Astrocyte of the spinal cord (primary cell): ENCODE measurements around the gene IQCF5.
"Not testable (repeated sequence)": the region's sequence is repeated elsewhere in the genome, so short reads cannot be mapped to it uniquely, and the experiment has no call there.

Source experiments
- DNase-seq: peaks from one replicate; pipeline ENCODE4 v3.0.0; 2011; ENCODE audit warnings: low read depth, low spot score
- H3K4me3 ChIP-seq: 2 replicates; pipeline ENCODE4 v1.5.1; 2011; ENCODE audit warnings: low read depth, mild to moderate bottlenecking, low read length, moderate library complexity
- in situ Hi-C: cut with HindIII; loops from 2 replicates; pipeline ENCODE4 v1.10.0; 2017; ENCODE audit warnings: low sequenced_read_pairs
- TF ChIP-seq, protein P1 (sequence below): IDR thresholded peaks from 2 replicates; pipeline ENCODE4 v1.5.1; 2012; ENCODE audit warnings: low read depth, mild to moderate bottlenecking, low read length, inconsistent platforms

The IQCF5 gene

DNA sequence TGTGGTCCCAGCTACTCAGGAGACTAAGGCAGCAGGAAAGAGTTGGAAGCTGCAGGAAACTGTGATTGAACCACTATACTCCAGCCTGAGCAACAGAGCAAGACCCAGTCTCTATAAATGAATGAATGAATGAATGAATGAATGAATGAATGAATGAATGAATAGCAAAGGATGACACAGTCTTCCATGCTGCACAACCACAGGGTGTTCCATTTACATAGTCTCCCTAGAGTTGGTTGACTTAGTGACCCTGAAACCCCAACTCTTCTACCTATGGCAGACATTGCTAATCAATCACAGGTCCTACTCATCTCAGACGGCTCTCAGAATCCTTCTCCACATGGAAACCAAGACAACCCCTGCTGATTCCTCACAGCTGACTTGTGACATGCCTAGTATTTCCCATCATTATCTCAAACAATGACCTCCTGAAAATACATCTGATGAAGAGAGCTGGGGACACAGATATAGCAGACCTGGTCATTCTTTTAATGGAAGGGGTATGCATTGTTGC, 2.1 kb downstream of the IQCF5 start:
- no peak overlapping the region for H3K4me3 ChIP-seq
- TF ChIP-seq, protein P1, sequence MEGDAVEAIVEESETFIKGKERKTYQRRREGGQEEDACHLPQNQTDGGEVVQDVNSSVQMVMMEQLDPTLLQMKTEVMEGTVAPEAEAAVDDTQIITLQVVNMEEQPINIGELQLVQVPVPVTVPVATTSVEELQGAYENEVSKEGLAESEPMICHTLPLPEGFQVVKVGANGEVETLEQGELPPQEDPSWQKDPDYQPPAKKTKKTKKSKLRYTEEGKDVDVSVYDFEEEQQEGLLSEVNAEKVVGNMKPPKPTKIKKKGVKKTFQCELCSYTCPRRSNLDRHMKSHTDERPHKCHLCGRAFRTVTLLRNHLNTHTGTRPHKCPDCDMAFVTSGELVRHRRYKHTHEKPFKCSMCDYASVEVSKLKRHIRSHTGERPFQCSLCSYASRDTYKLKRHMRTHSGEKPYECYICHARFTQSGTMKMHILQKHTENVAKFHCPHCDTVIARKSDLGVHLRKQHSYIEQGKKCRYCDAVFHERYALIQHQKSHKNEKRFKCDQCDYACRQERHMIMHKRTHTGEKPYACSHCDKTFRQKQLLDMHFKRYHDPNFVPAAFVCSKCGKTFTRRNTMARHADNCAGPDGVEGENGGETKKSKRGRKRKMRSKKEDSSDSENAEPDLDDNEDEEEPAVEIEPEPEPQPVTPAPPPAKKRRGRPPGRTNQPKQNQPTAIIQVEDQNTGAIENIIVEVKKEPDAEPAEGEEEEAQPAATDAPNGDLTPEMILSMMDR: no peak
- in situ Hi-C loops: no loop called here
- no peak for DNase-seq

DNA sequence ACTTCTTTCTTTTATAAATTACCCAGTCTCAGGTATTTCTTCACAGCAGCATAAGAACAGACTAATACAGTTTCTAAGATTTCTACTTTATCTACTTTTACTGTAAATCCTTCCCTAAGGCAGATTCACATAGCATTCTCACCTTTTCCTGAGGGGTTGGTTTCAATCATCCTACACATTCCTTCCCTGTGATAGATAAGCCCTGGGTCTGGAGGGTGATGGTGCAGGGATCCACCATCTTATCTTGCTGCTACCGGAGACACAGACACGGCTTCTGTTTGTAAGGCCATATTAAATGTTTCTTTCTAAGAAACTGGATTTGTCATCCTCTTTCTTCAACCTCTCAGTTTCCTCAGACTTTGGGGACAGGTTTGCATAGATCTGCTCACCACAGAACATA, 6.1 kb downstream of the IQCF5 start:
- in situ Hi-C loops: no loop called here
- TF ChIP-seq, protein P1: no peak
- DNase-seq: no peak
- H3K4me3 ChIP-seq: no peak overlapping the region

DNA sequence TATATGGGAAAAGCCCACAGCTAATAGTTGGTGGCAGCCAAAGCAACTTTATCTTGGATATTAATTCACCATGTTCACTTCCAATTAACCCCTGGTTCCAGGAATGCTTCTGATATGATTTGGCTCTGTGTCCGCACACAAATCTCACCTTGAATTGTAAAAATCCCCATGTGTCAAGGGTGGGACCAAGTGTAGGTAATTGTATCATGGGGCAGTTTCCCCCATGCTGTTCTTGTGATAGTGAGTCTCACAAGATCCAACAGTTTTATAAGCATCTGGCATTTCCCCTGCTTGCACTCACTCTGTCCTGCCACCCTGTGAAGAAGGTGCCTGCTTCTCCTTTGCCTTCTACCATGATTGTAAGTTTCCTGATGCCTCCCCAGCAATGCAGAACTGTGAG, 6.5 kb downstream of the IQCF5 start:
- H3K4me3 ChIP-seq, DNase-seq, in situ Hi-C loops: not testable (repeated sequence)

DNA sequence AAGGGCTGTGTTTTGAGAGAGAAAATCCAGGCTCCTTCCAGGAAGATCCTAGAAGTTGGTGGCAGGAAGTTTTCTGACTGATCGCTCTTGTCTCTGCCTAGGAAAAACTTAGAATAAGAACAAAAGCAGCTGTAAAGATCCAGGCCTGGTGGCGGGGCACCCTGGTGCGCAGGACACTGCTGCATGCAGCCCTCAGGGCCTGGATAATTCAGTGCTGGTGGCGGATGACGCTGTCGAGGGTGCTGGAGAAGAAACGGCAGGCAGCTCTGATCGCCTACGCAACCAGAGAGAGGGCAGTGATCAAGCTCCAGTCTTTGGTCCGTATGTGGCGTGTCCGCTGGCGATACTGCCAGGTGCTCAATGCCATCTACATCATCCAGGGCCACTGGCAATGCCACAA, 12.5 kb downstream of the IQCF5 start:
- no peak for DNase-seq
- H3K4me3 ChIP-seq: no peak overlapping the region
- TF ChIP-seq, protein P1: no peak
- in situ Hi-C loops: no loop called here

DNA sequence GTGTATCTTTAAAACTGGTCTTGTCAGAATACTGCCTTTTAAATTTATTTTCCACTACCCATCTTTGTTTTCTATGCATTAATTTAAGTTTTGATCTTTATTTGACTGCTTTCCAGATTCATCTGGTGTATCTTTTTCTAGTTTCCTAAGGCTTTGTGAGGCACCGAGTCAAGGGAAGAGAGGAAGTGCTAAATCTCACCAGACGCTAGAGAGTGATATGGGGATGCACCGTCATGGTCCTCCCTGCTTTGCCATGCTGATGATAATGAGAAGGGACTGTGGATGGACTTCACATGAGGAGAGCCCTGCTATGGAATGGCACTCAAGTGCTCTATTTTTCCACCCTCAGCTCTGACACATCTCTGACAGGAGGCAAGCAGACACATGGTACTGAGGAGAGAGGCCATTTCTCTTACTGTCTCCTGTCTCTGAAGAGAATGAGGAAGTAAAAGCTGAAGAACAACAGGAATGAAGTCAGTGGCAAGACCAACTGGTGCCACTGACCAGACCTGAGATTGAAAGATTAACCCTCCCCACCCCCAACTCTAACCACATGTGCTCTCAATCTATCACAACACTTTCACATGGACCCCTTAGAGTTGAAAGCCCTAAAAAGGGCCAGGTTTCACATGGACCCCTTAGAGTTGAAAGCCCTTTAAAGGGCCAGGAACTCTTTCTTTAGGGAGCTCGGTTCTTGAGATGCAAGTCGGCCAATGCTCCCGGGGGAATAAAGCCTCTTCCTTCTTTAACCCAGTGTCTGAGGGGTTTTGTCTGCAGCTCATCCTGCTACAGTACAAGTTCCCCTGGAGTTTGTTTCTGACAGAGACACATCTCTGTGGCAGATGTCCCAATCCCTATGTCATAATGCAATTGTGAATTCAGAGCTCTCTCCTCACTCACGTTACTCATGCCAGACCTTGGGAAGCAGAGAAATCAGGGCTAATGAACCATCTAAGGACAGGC, 14.4 kb downstream of the IQCF5 start, which contains the start of gene IQCF2:
Gene IQCF2 (plus strand): TSS at position 913 of the 963 bp plus-strand sequence. CDS start 52 bp downstream, outside the sequence.
- DNase-seq: no peak
- in situ Hi-C loops: no loop called here
- H3K4me3 ChIP-seq: no peak within 1 kb of the TSS
- TF ChIP-seq, protein P1: no peak

DNA sequence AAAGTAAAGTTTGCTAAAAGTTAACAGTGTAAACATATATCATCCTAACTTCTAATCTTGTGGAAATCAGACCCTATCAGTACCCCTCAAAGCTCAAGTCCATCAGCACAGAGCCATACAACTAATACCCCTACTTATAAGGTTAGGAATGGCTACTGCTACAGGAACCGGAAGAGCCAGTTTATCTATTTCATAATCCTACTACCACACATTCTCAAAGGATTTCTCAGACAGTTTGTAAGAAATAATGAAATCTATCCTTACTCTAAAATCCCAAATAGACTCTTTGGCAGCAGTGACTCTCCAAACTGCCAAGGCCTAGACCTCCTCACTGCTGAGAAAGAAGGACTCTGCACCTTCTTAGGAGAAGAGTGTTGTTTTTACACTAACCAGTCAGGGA, 20.0 kb downstream of the IQCF5 start:
- H3K4me3 ChIP-seq, in situ Hi-C loops, DNase-seq: not testable (repeated sequence)

DNA sequence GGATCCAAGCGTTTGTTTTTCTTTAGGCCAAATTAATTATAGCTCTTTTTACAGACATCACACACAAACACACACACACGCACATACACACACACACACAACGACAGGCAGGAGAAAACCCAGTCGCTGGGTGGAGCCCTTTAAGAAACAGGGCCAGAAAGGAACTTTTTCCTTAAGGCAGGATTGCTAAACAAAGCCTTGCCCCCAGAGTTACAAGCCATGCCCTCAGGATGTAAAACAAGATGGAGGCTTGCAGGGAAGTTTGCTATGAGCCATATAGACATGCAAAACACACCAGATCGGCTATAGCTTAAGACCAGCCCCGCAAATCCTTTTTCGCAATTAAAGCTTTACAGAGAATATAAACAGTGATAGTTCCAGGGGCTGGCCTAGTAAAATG, 30.3 kb downstream of the IQCF5 start:
- TF ChIP-seq, protein P1: no peak
- no peak for DNase-seq
- in situ Hi-C loops: no loop called here
- no peak overlapping the region for H3K4me3 ChIP-seq
